Activated CD4-positive, alpha-beta T cell treated with anti-CD3 and anti-CD28 coated beads, Interleukin-2, amount 10 ng/mL, durations not matched to agents 24 days and 14 days (primary cell): Measurements from ENCODE around the gene SLC1A5. TPM values are rescaled to one million over a fixed set of nuclear protein-coding genes. Genes with fewer than 3 reads are reported as not detected.
"Not testable (repeated sequence)": the region's sequence is repeated elsewhere in the genome, so short reads cannot be mapped to it uniquely, and the experiment has no call there.

ENCODE experiments used
- DNase-seq: peaks from one replicate; pipeline ENCODE4 v3.0.0; 2022
- H3K27ac Mint-ChIP-seq: one replicate; pipeline ENCODE4 v1.8.0; 2022; ENCODE audit warnings: mild to moderate bottlenecking, mixed read lengths
- H3K27me3 Mint-ChIP-seq: one replicate; pipeline ENCODE4 v1.8.0; 2022; ENCODE audit warnings: mixed read lengths
- H3K36me3 Mint-ChIP-seq: one replicate; pipeline ENCODE4 v1.8.0; 2022; ENCODE audit warnings: low read depth, mild to moderate bottlenecking, mixed read lengths
- H3K4me1 Mint-ChIP-seq: one replicate; pipeline ENCODE4 v1.8.0; 2021; ENCODE audit warnings: mixed read lengths
- H3K4me3 Mint-ChIP-seq: one replicate; pipeline ENCODE4 v1.8.0; 2022; ENCODE audit warnings: mild to moderate bottlenecking, moderate library complexity, mixed read lengths
- H3K9me3 Mint-ChIP-seq: one replicate; pipeline ENCODE4 v1.8.0; 2021; ENCODE audit warnings: mixed read lengths
- intact Hi-C: fragments of 100-400 bp; cut with micrococcal nuclease; formaldehyde crosslinking; loops from one replicate; pipeline ENCODE4 v1.15.1; 2023
- total RNA-seq: library from RNA; stranded (reverse); gene quantifications from 2 replicates; pipeline ENCODE4 v1.2.3, GENCODE V29; 2022

Gene SLC1A5
- total RNA-seq, 1 donor from 2014 or later = 224 TPM

- peaks cover 1% of the 10 kb centered on the region for H3K4me1 Mint-ChIP-seq
These were observed 16.0 kb downstream of the SLC1A5 start for GRCh38 chr19:46772170-46773017.

GRCh38 chr19:46768746-46769145 lies 19.6 kb downstream of the SLC1A5 start:
- H3K27ac Mint-ChIP-seq, H3K27me3 Mint-ChIP-seq, H3K9me3 Mint-ChIP-seq, intact Hi-C loops, H3K4me3 Mint-ChIP-seq, DNase-seq, H3K4me1 Mint-ChIP-seq, H3K36me3 Mint-ChIP-seq: not testable (repeated sequence)

More at GRCh38 chr19:46772170-46773017, 16.0 kb downstream of the SLC1A5 start:
- intact Hi-C loops = no loop called here
- Mint-ChIP-seq H3K36me3 (peaks cover 30% of the 10 kb centered on the region), H3K27me3 (no peaks in the 10 kb centered on the region), H3K9me3 (no peaks in the 10 kb centered on the region), H3K4me3 (no peak overlapping the region), H3K27ac (no peak overlapping the region)
- no peak for DNase-seq

- intact Hi-C loops = no loop called here
- Mint-ChIP-seq H3K9me3 (no peaks in the 10 kb centered on the region), H3K4me3 (no peak overlapping the region), H3K36me3 (peaks cover 3% of the 10 kb centered on the region), H3K4me1 (peaks cover 2% of the 10 kb centered on the region), H3K27me3 (no peaks in the 10 kb centered on the region), H3K27ac (no peak overlapping the region)
- DNase-seq = peak; percentile 89
These were observed 21.7 kb downstream of the SLC1A5 start for GRCh38 chr19:46766569-46767317.

- no peaks in the 10 kb centered on the region for H3K27me3 Mint-ChIP-seq
- peaks cover 2% of the 10 kb centered on the region for H3K4me1 Mint-ChIP-seq
- H3K9me3 Mint-ChIP-seq = no peaks in the 10 kb centered on the region
- H3K27ac Mint-ChIP-seq = no peak overlapping the region
- no peak for DNase-seq
- no peak overlapping the region for H3K4me3 Mint-ChIP-seq
- H3K36me3 Mint-ChIP-seq = no peaks in the 10 kb centered on the region
- intact Hi-C loops = no loop called here
These were observed 23.5 kb downstream of the SLC1A5 start for GRCh38 chr19:46764817-46765291.

- intact Hi-C loops = no loop called here
- H3K4me3 Mint-ChIP-seq = no peak overlapping the region
- no peak for DNase-seq
- peaks cover 3% of the 10 kb centered on the region for H3K36me3 Mint-ChIP-seq
- H3K9me3 Mint-ChIP-seq = no peaks in the 10 kb centered on the region
- H3K27me3 Mint-ChIP-seq = no peaks in the 10 kb centered on the region
- H3K27ac Mint-ChIP-seq = no peak overlapping the region
- H3K4me1 Mint-ChIP-seq = peaks cover 5% of the 10 kb centered on the region
These were observed 26.0 kb downstream of the SLC1A5 start for GRCh38 chr19:46762245-46762890.

GRCh38 chr19:46761418-46761831 lies 27.0 kb downstream of the SLC1A5 start:
- DNase-seq = no peak
- H3K4me3 Mint-ChIP-seq = no peak overlapping the region
- no peak overlapping the region for H3K27ac Mint-ChIP-seq
- H3K36me3 Mint-ChIP-seq = peaks cover 4% of the 10 kb centered on the region
- H3K9me3 Mint-ChIP-seq = no peaks in the 10 kb centered on the region
- no peaks in the 10 kb centered on the region for H3K27me3 Mint-ChIP-seq
- intact Hi-C loops = no loop called here
- H3K4me1 Mint-ChIP-seq = peaks cover 3% of the 10 kb centered on the region

- H3K27ac Mint-ChIP-seq, H3K9me3 Mint-ChIP-seq, H3K36me3 Mint-ChIP-seq, H3K27me3 Mint-ChIP-seq, intact Hi-C loops, H3K4me1 Mint-ChIP-seq, DNase-seq, H3K4me3 Mint-ChIP-seq: not testable (repeated sequence)
These were observed 27.5 kb downstream of the SLC1A5 start for GRCh38 chr19:46760897-46761296.

GRCh38 chr19:46760363-46760762 lies 28.0 kb downstream of the SLC1A5 start:
- intact Hi-C loops = no loop called here
- no peak for DNase-seq
- H3K27ac Mint-ChIP-seq = no peak overlapping the region
- H3K4me1 Mint-ChIP-seq = peaks cover 3% of the 10 kb centered on the region
- H3K27me3 Mint-ChIP-seq = no peaks in the 10 kb centered on the region
- peaks cover 5% of the 10 kb centered on the region for H3K36me3 Mint-ChIP-seq
- H3K4me3 Mint-ChIP-seq = no peak overlapping the region
- H3K9me3 Mint-ChIP-seq = no peaks in the 10 kb centered on the region

- peaks cover 5% of the 10 kb centered on the region for H3K36me3 Mint-ChIP-seq
- no peaks in the 10 kb centered on the region for H3K9me3 Mint-ChIP-seq
- intact Hi-C loops = no loop called here
- H3K4me1 Mint-ChIP-seq = peaks cover 3% of the 10 kb centered on the region
- H3K27me3 Mint-ChIP-seq = no peaks in the 10 kb centered on the region
- no peak for DNase-seq
- H3K4me3 Mint-ChIP-seq = no peak overlapping the region
- no peak overlapping the region for H3K27ac Mint-ChIP-seq
These were observed 28.5 kb downstream of the SLC1A5 start for GRCh38 chr19:46759817-46760333.

GRCh38 chr19:46759206-46759605 lies 29.2 kb downstream of the SLC1A5 start:
- H3K4me1 Mint-ChIP-seq = peaks cover 3% of the 10 kb centered on the region
- H3K9me3 Mint-ChIP-seq = no peaks in the 10 kb centered on the region
- peaks cover 5% of the 10 kb centered on the region for H3K36me3 Mint-ChIP-seq
- intact Hi-C loops = no loop called here
- H3K4me3 Mint-ChIP-seq = no peak overlapping the region
- DNase-seq = no peak
- no peaks in the 10 kb centered on the region for H3K27me3 Mint-ChIP-seq
- H3K27ac Mint-ChIP-seq = no peak overlapping the region

- Mint-ChIP-seq H3K27ac (no peak overlapping the region), H3K36me3 (peaks cover 6% of the 10 kb centered on the region), H3K4me1 (peaks cover 11% of the 10 kb centered on the region), H3K27me3 (no peaks in the 10 kb centered on the region), H3K4me3 (no peak overlapping the region), H3K9me3 (no peaks in the 10 kb centered on the region)
- DNase-seq = no peak
- intact Hi-C loops = loop anchor here (2.0 kb wide), 1 partner anchor 234 kb away; no protein-coding TSS in a partner anchor
These were observed 31.9 kb downstream of the SLC1A5 start for GRCh38 chr19:46756544-46756888.

GRCh38 chr19:46755853-46756543 lies 32.4 kb downstream of the SLC1A5 start:
- Mint-ChIP-seq H3K4me3 (no peak overlapping the region), H3K27ac (no peak overlapping the region), H3K36me3 (peaks cover 6% of the 10 kb centered on the region), H3K27me3 (no peaks in the 10 kb centered on the region), H3K9me3 (no peaks in the 10 kb centered on the region), H3K4me1 (peaks cover 11% of the 10 kb centered on the region)
- DNase-seq = no peak
- intact Hi-C loops = loop anchor here (2.0 kb wide), 1 partner anchor 235 kb away; no protein-coding TSS in a partner anchor

GRCh38 chr19:46755077-46755852 lies 33.1 kb downstream of the SLC1A5 start:
- H3K36me3 Mint-ChIP-seq = peaks cover 6% of the 10 kb centered on the region
- H3K4me1 Mint-ChIP-seq = peaks cover 11% of the 10 kb centered on the region
- no peak overlapping the region for H3K27ac Mint-ChIP-seq
- intact Hi-C loops = no loop called here
- no peak for DNase-seq
- H3K27me3 Mint-ChIP-seq = no peaks in the 10 kb centered on the region
- H3K4me3 Mint-ChIP-seq = no peak overlapping the region
- H3K9me3 Mint-ChIP-seq = no peaks in the 10 kb centered on the region
